Muscle of leg (tissue), 16 donors: ENCODE measurements around the gene NR5A2. TPM values are rescaled to one million over a fixed set of nuclear protein-coding genes. Genes with fewer than 3 reads are reported as not detected.

ENCODE experiments used
- DNase-seq: peaks from one replicate; pipeline ENCODE4 v3.0.0; 2013
- H3K27ac ChIP-seq: one replicate; pipeline ENCODE4 v1.5.1; 2013; ENCODE audit warnings: mild to moderate bottlenecking, low read length, control low read depth
- H3K27me3 ChIP-seq: one replicate; pipeline ENCODE4 v1.6.1; 2013; ENCODE audit warnings: low read length; ENCODE audit not compliant: control insufficient read depth, insufficient read depth
- H3K36me3 ChIP-seq: one replicate; pipeline ENCODE4 v1.6.1; 2013; ENCODE audit warnings: low read length; ENCODE audit not compliant: control insufficient read depth, insufficient read depth
- H3K4me1 ChIP-seq: one replicate; pipeline ENCODE4 v1.6.1; 2013; ENCODE audit warnings: low read length; ENCODE audit not compliant: control insufficient read depth, insufficient read depth
- H3K4me3 ChIP-seq: one replicate; pipeline ENCODE4 v1.5.1; 2013; ENCODE audit warnings: low read length, control low read depth
- H3K9me3 ChIP-seq: replicated peaks from 2 replicates; pipeline ENCODE4 v1.6.1; 2013; ENCODE audit warnings: low read depth, low read length; ENCODE audit not compliant: control insufficient read depth
- WGBS: methylation state at CpG from one replicate; pipeline ENCODE4 v1.1.5; 2013; ENCODE audit warnings: missing lambda C conversion rate; ENCODE audit not compliant: insufficient coverage; 5-methylcytosine and 5-hydroxymethylcytosine counted together
- long read RNA-seq, 11 donors: transcript quantifications; one replicate each; lab custom pipeline, GENCODE V29; 2026
- polyA plus RNA-seq, 8 donors: library from polyadenylated mRNA; unstranded; fragments of 120-200 nt; gene quantifications; one replicate each; pipeline versions ENCODE4 v1.2.1 to v1.2.3, GENCODE V29; 2013; ENCODE audit warnings: inconsistent platforms in 1 of 8, low replicate concordance in 1 of 8; ENCODE audit not compliant: insufficient read length in 8 of 8, insufficient read depth in 1 of 8
- total RNA-seq: library from RNA; stranded (reverse); fragments of 120-200 nt; gene quantifications from one replicate; pipeline ENCODE4 v1.2.4, GENCODE V29; 2013

The NR5A2 gene
- 3.7 TPM for total RNA-seq
- polyA plus RNA-seq = 1 to 10 TPM; 1.9 to 4.2 (median 2.6) TPM
- long read RNA-seq, donor 1 = 0 reads
- long read RNA-seq, donor 2 = 0 reads
- long read RNA-seq, donor 3 = 0 reads
- long read RNA-seq, donor 4 = 0 reads
- long read RNA-seq, donor 5 = 0 reads
- long read RNA-seq, donor 6 = 0 reads
- long read RNA-seq, donor 7 = 0 reads
- long read RNA-seq, donor 8 = 0 reads
- long read RNA-seq, donor 9 = 0 reads
- long read RNA-seq, donor 10 = 0 reads
- long read RNA-seq, donor 11 = 0 reads

GRCh38 chr1:200027264-200027823, at the start of gene NR5A2:
TSS of gene NR5A2 (plus strand) at chr1:200027710. CDS start at chr1:200027848, 138 bp downstream.
- Histone ChIP-seq H3K27me3 (peaks cover 47% of the 10 kb centered on the region), H3K4me3 (no peak within 1 kb of the TSS), H3K36me3 (no peaks in the 10 kb centered on the region), H3K27ac (no peak within 1 kb of the TSS), H3K4me1 (peaks cover 3% of the 10 kb centered on the region), H3K9me3 (no peaks in the 10 kb centered on the region)
- no peak for DNase-seq
- no CpG with 5 or more reads among the region's 1 CpG for WGBS

GRCh38 chr1:199978408-199978940, 49.0 kb upstream of the NR5A2 start:
- no peak overlapping the region for H3K4me3 ChIP-seq
- no peaks in the 10 kb centered on the region for H3K4me1 ChIP-seq
- H3K27me3 ChIP-seq = no peaks in the 10 kb centered on the region
- peak; percentile 32 for DNase-seq
- WGBS = 25% methylated on average over 1 of the region's 7 CpGs
- H3K9me3 ChIP-seq = no peaks in the 10 kb centered on the region
- no peak overlapping the region for H3K27ac ChIP-seq
- H3K36me3 ChIP-seq = no peaks in the 10 kb centered on the region

GRCh38 chr1:199979071-199979470, 48.4 kb upstream of the NR5A2 start:
- Histone ChIP-seq H3K4me1 (no peaks in the 10 kb centered on the region), H3K27me3 (no peaks in the 10 kb centered on the region), H3K36me3 (no peaks in the 10 kb centered on the region), H3K9me3 (no peaks in the 10 kb centered on the region), H3K27ac (no peak overlapping the region), H3K4me3 (no peak overlapping the region)
- WGBS = no CpG with 5 or more reads among the region's 1 CpG
- DNase-seq = peak; percentile 8

- H3K4me3 ChIP-seq = no peak overlapping the region
- WGBS = no CpG with 5 or more reads among the region's 1 CpG
- no peak for DNase-seq
- no peaks in the 10 kb centered on the region for H3K9me3 ChIP-seq
- no peak overlapping the region for H3K27ac ChIP-seq
- H3K4me1 ChIP-seq = no peaks in the 10 kb centered on the region
- no peaks in the 10 kb centered on the region for H3K36me3 ChIP-seq
- H3K27me3 ChIP-seq = no peaks in the 10 kb centered on the region
Observed at GRCh38 chr1:199981584-199981983, 45.9 kb upstream of the NR5A2 start.

- Histone ChIP-seq H3K27ac (no peak overlapping the region), H3K27me3 (no peaks in the 10 kb centered on the region), H3K4me1 (no peaks in the 10 kb centered on the region), H3K36me3 (no peaks in the 10 kb centered on the region), H3K9me3 (no peaks in the 10 kb centered on the region), H3K4me3 (no peak overlapping the region)
- no peak for DNase-seq
- WGBS = 90% methylated on average over 5 of the region's 6 CpGs
Observed at GRCh38 chr1:199982606-199983005, 44.9 kb upstream of the NR5A2 start.

- H3K27me3 ChIP-seq = no peaks in the 10 kb centered on the region
- 80% methylated on average over 1 of the region's 3 CpGs for WGBS
- no peak overlapping the region for H3K27ac ChIP-seq
- H3K4me3 ChIP-seq = no peak overlapping the region
- no peaks in the 10 kb centered on the region for H3K9me3 ChIP-seq
- no peak for DNase-seq
- H3K36me3 ChIP-seq = no peaks in the 10 kb centered on the region
- H3K4me1 ChIP-seq = no peaks in the 10 kb centered on the region
Observed at GRCh38 chr1:199983531-199983930, 44.0 kb upstream of the NR5A2 start.

- no peak overlapping the region for H3K27ac ChIP-seq
- no peaks in the 10 kb centered on the region for H3K9me3 ChIP-seq
- H3K27me3 ChIP-seq = no peaks in the 10 kb centered on the region
- no peaks in the 10 kb centered on the region for H3K36me3 ChIP-seq
- no peak overlapping the region for H3K4me3 ChIP-seq
- WGBS = no CpG with 5 or more reads among the region's 3 CpGs
- DNase-seq = no peak
- H3K4me1 ChIP-seq = no peaks in the 10 kb centered on the region
Observed at GRCh38 chr1:199995096-199995685, 32.3 kb upstream of the NR5A2 start.

GRCh38 chr1:200005165-200005564, 22.3 kb upstream of the NR5A2 start:
- no peaks in the 10 kb centered on the region for H3K36me3 ChIP-seq
- no peaks in the 10 kb centered on the region for H3K9me3 ChIP-seq
- H3K4me1 ChIP-seq = no peaks in the 10 kb centered on the region
- H3K4me3 ChIP-seq = no peak overlapping the region
- H3K27ac ChIP-seq = no peak overlapping the region
- no peaks in the 10 kb centered on the region for H3K27me3 ChIP-seq
- WGBS = 87% methylated on average over 3 of the region's 6 CpGs
- no peak for DNase-seq

- H3K9me3 ChIP-seq = no peaks in the 10 kb centered on the region
Observed at GRCh38 chr1:200006711-200007110, 20.8 kb upstream of the NR5A2 start.

GRCh38 chr1:200015811-200016210, 11.7 kb upstream of the NR5A2 start:
- no peak overlapping the region for H3K4me3 ChIP-seq
- no peak overlapping the region for H3K27ac ChIP-seq
- H3K27me3 ChIP-seq = no peaks in the 10 kb centered on the region
- no peak for DNase-seq
- WGBS = no CpG with 5 or more reads among the region's 2 CpGs
- H3K4me1 ChIP-seq = no peaks in the 10 kb centered on the region
- H3K36me3 ChIP-seq = no peaks in the 10 kb centered on the region
- H3K9me3 ChIP-seq = no peaks in the 10 kb centered on the region

More at GRCh38 chr1:200006711-200007110, 20.8 kb upstream of the NR5A2 start:
- WGBS = no CpG with 5 or more reads among the region's 3 CpGs
- H3K4me3 ChIP-seq = no peak overlapping the region
- no peak for DNase-seq
- H3K4me1 ChIP-seq = no peaks in the 10 kb centered on the region
- H3K36me3 ChIP-seq = no peaks in the 10 kb centered on the region
- no peaks in the 10 kb centered on the region for H3K27me3 ChIP-seq
- H3K27ac ChIP-seq = no peak overlapping the region
